Measurements from ENCODE around the gene ECHS1. TPM values are rescaled to one million over a fixed set of nuclear protein-coding genes. Genes with fewer than 3 reads are reported as not detected.
A peak's percentile ranks its signal among the peaks of the same experiment; 100 is the strongest.

The ECHS1 gene
- 91.9 and 108 TPM in 2 replicates for total RNA-seq
- polyA plus RNA-seq, result 41.8 and 46.2 TPM in 2 replicates
- polyA plus RNA-seq (2011; cell fraction: cytosol; rRNA removed), result 77.7 and 79.5 TPM in 2 replicates
- polyA plus RNA-seq (2011; cell fraction: nucleus; rRNA removed), result 45.6 and 50.1 TPM in 2 replicates
- polyA plus RNA-seq (2012), result 125 and 128 TPM in 2 replicates
- polyA minus RNA-seq, result 27.4 and 28.2 TPM in 2 replicates
- 51.1 TPM for polyA minus RNA-seq (2011; cell fraction: cytosol; rRNA and poly(A)+ RNA removed)
- polyA minus RNA-seq (2011; cell fraction: nucleus; rRNA and poly(A)+ RNA removed), result 6.1 and 8.7 TPM in 2 replicates
- Bru-seq, nascent RNA, result percentile 69 among the genes with signal in this experiment
- BruChase-seq, experiment 1, labeled RNA remaining after a 6-hour chase, result percentile 87 among the genes with signal in this experiment
- BruChase-seq, experiment 2, labeled RNA remaining after a 2-hour chase, result percentile 75 among the genes with signal in this experiment
- long read RNA-seq, transcript ECHS1-201 (8 exons, 1,617 nt), result major isoform, 826 of 872 reads
- long read RNA-seq, partial matches to known transcripts, result 10 of 872 reads
- long read RNA-seq, other reads (novel, unspliced or antisense), result 36 of 872 reads

- BruUV-seq (replicated peaks), result no TSS peak
- Histone ChIP-seq H3K27ac (ENCODE audit: insufficient read depth, low read depth, low read length) (peak within 1 kb of the TSS; percentile 74), H3K9me3 (replicated peaks; ENCODE audit: control insufficient read depth, insufficient read depth, low read length) (no peaks in the 10 kb centered on the region), H3K27me3 (ENCODE audit: control insufficient read depth in 2 of 2, insufficient read depth in 2 of 2, low read length in 2 of 2) (no peaks in the 10 kb centered on the region), H3K9ac (replicated peaks; ENCODE audit: extremely low read depth, insufficient read depth, low read length) (peak within 1 kb of the TSS; percentile 85), H3K4me2 (ENCODE audit: insufficient read depth, low read length) (peak within 1 kb of the TSS; percentile 88), H2AFZ (ENCODE audit: low read depth, low read length) (peak within 1 kb of the TSS; percentile 93), H3K36me3 (ENCODE audit: control insufficient read depth in 2 of 2, extremely low read depth in 1 of 2, insufficient read depth in 2 of 2, low read length in 2 of 2) (peaks cover 0 to 16% of the 10 kb centered on the region in 2 experiments), H3K4me1 (ENCODE audit: control insufficient read depth, extremely low read depth, insufficient read depth, low read length) (peaks cover 10% of the 10 kb centered on the region), H4K20me1 (replicated peaks; ENCODE audit: control insufficient read depth, extremely low read depth, insufficient read depth, low read length) (no peaks in the 10 kb centered on the region), H3K4me3 (replicated peaks in 1 of 3; ENCODE audit: insufficient read depth in 1 of 3, low read depth in 1 of 3, low read length in 3 of 3) (peak within 1 kb of the TSS; percentile 53 to 100 (median 69)), H3K9me1 (replicated peaks; ENCODE audit: control insufficient read depth, extremely low read depth, insufficient read depth, low read length) (no peaks in the 10 kb centered on the region), H3K79me2 (ENCODE audit: control insufficient read depth, insufficient read depth, low read length) (peaks cover 2% of the 10 kb centered on the region)
- intact Hi-C loops (cut with micrococcal nuclease) (loop anchor here (1.0 to 5.0 kb wide), 4 partner anchors 16 to 66 kb away; partner anchors contain the start of genes MTG1, TUBGCP2 and ZNF511), dilution Hi-C loops (cut with MboI; ENCODE audit: extremely low pct_ligation_motif_present, low sequenced_read_pairs) (no loop called here)
- CTCF ChIA-PET, result no interaction called here
- POLR2A ChIA-PET, result interaction anchor here (0.7 to 1.0 kb wide), 2 partner anchors 12 to 16 kb away, joined by 4 read pairs; partner anchors contain the start of gene FUOM
- FAIRE-seq, result peak; percentile 85
- TF ChIP-seq POLR2AphosphoS5 (IDR thresholded peaks at IDR 0.05; ENCODE audit: insufficient read depth, low read depth, low read length) (peak; percentile 85), FOS (IDR thresholded peaks at IDR 0.05; ENCODE audit: borderline replicate concordance, insufficient read depth, low read length) (no peak), POLR2A (IDR thresholded peaks at IDR 0.05; ENCODE audit: low read depth, low read length) (peak; percentile 91)
- peak; percentile 93 for DNase-seq (ENCODE audit: low read depth, low spot score)
Observed at GRCh38 chr10:133373174-133374090, at the start of gene ECHS1. Gene ECHS1 (minus strand): TSS chr10:133373354. CDS start chr10:133373333, 21 bp downstream.

All from endothelial cell of umbilical vein (primary cell).